GM21360 (cell line): ENCODE data around the gene TACC3.

Experiments used
- ATAC-seq: cut with Tn5 transposase; IDR thresholded peaks from one replicate; pipeline ENCODE4 v1.9.1; 2021; ENCODE audit warnings: mild to moderate bottlenecking, moderate library complexity; ENCODE audit not compliant: unreplicated experiment

Gene TACC3

DNA sequence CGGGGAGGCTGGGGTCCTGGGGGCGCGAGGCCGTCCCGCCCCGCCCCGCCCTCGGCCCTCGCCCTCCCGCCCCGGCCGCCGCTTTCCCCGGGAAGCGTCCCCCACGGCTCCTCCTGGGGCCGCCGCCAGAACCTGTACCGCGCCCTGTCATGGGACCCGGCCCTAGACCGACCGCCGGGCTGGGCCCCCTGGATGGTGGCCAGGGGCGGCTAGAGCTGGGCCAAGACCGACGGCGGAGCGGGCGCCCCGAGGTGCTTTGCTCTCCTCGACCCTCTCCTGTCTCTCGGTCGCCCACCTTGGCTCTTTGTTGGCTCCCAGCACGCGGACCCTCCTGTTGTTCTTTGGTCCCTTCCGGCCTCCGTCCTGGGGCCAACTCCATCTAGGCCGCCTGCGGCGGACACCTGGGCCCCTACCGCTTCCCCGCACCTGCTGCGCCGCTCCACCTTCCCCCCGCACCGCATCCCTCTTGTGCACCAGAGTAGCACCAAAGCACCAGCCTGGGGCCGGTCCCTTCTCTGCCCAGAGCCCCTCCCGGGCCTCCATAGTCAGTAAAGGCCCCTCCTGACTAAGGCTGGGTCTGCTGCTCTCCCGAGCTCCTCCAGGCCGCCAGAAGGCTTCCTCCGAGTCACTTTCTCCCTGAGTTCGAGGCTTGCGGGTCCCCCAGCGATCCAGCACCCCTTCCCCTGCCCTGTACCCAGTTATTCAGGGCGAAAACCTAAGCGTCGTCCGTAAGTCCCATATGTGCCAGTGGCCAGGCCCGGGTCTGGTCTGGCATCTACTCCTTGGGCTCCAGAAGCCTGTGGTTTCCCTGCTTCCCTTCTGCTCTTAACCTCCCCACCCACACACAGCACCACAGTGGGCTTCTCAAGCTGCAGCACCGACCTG lies 587 bp downstream of the TACC3 start:
- no peak for ATAC-seq

DNA sequence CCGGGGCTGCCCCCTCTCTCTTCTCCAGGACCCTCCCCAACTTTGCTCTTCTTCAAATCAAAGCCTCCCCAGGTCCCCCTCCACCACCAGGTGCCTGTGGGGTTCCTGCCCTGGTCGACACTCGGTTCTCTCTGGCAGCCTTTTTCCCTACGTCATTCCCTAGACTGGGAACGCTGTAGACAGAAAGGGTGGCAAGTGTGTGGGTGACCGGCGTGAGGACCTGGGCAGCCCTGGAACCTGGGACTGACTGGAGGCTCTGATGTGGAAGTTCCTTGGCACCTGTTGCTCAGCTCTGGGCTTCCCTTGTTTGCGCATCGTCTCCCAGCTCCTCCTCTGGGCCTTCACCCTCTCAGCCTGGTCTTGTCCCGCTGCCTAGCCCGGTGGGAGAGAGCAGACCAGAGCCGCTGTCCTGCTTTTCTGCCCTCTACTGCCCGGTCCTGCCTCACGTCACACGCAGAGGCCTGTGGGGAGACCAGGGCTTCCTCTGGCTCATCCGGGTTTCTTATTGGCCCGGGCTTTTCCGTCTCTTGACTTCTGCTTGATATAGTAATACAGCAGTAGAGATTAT lies 1.3 kb downstream of the TACC3 start:
- ATAC-seq = no peak

DNA sequence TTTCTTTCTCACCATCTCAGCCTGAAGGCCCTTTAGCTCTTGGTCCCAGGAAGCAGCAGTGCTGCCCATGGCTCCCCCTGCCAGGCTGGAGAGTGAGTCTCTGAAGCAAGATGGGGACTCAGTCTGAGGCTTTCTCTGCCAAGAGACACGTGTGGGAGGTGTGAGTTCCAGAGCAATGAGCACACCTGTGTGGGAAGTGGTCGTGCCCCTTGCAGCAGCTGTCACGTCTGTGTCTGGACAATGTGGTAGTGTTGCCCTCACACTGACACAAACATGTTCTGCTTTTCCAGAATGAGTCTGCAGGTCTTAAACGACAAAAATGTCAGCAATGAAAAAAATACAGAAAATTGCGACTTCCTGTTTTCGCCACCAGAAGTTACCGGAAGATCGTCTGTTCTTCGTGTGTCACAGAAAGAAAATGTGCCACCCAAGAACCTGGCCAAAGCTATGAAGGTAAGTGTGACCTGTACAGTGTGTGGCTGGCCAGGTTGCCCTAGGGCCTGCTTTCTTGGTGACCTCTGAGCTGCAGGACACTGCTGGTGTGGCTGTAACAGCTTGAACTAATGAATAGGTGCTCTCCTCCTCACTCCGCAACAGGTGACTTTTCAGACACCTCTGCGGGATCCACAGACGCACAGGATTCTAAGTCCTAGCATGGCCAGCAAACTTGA lies 1.9 kb downstream of the TACC3 start:
- ATAC-seq = no peak

DNA sequence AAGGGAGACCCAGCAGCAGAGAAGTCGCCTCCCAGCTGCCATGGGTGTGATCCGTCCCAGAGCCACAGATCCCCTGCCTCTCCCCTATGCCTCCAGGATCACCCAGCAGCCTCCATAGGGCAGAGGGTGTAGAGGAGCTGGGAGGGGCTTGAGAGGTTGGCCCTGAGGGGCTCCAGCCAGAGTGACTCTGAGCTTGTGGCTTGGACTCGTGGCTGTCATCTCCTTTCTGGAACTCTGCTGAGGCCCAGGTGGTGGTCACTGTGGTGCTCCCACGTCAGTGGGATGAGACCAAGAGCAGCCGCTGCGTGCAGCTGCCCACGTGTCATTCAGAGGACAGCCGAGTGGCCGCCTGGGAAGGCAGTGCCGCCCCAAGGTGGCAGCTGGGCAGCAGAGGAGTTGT lies 4.2 kb downstream of the TACC3 start:
- ATAC-seq = no peak

DNA sequence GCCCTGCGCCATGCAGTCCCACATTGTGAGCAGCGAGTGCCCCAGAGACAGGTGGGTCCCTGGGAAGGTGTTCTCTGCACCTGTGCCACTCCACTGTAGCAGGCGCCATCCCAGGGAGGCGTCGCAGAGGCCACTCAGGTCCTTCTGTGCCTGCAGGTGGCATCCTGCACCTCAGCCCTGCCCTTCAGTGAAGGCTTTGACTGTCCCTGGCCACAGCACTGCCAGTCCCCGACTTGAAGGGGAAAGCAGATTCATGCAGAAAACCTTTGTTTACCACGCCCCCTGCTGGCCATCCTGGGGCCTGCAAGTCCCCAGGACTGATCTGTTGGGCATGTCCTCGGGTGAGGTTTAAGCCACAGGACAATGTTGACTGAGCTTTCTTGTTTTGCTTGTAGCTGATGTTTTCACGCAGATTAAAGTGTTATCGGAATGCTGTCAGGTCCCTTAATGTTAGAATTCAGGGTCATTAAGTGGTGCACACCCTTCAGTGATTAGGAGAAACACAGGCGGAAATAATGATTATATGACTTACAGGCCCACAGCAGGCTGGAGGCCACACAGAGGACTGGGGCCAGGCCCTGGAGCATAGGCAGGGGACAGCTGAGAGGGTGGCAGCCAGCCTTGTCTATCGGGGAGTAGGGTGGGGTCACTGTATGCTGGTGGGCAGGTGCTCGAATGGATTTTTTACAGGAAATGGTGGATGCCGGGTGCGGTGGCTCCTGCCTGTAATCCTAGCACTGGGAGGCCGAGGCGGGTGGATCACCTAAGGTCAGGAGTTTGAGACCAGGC lies 5.0 kb downstream of the TACC3 start:
- no peak for ATAC-seq

DNA sequence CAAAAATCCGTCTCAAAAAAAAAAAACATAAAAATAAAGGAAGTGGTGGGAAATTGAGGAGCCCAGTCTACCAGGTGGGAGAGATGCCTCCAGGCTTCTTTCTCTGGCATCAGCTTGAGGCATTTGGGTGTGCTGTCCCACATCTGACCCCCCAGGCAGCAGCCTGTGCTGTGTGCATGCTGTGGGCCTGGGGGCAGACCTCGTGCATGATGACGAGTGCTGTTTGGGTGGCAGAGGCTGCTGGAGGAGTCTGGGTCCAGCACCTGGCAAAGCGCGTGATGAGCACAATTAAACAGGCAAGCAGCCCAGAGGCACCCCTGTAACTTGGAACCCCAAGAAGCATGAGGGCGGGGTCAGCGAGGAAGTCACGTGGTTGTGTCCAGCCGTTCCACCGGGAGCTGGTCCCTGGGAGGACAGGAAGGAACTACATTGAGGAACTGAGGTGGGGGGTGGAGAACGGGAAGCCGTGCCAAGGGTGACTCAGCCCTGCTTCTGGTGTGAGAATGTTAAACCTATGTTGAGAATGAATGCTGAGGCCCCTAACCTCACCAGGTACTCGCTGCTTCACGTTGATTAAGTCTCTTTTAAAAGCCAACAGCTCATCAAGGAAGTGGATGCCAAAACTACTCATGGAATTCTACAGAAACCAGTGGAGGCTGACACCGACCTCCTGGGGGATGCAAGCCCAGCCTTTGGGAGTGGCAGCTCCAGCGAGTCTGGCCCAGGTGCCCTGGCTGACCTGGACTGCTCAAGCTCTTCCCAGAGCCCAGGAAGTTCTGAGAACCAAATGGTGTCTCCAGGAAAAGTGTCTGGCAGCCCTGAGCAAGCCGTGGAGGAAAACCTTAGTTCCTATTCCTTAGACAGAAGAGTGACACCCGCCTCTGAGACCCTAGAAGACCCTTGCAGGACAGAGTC lies 6.1 kb downstream of the TACC3 start:
- ATAC-seq = no peak

DNA sequence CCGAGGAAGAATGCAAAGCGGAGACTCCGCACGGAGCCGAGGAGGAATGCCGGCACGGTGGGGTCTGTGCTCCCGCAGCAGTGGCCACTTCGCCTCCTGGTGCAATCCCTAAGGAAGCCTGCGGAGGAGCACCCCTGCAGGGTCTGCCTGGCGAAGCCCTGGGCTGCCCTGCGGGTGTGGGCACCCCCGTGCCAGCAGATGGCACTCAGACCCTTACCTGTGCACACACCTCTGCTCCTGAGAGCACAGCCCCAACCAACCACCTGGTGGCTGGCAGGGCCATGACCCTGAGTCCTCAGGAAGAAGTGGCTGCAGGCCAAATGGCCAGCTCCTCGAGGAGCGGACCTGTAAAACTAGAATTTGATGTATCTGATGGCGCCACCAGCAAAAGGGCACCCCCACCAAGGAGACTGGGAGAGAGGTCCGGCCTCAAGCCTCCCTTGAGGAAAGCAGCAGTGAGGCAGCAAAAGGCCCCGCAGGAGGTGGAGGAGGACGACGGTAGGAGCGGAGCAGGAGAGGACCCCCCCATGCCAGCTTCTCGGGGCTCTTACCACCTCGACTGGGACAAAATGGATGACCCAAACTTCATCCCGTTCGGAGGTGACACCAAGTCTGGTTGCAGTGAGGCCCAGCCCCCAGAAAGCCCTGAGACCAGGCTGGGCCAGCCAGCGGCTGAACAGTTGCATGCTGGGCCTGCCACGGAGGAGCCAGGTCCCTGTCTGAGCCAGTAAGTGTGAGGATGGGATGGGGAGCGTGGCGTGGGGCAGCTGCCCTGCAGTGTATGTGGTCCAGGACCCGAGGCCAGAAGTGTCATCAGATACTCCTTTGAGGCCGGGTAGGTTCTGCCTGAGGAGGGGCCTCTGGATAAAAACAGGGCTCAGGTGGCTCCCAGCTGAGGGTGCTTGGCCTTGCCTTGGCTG lies 7.0 kb downstream of the TACC3 start:
- ATAC-seq = no peak

DNA sequence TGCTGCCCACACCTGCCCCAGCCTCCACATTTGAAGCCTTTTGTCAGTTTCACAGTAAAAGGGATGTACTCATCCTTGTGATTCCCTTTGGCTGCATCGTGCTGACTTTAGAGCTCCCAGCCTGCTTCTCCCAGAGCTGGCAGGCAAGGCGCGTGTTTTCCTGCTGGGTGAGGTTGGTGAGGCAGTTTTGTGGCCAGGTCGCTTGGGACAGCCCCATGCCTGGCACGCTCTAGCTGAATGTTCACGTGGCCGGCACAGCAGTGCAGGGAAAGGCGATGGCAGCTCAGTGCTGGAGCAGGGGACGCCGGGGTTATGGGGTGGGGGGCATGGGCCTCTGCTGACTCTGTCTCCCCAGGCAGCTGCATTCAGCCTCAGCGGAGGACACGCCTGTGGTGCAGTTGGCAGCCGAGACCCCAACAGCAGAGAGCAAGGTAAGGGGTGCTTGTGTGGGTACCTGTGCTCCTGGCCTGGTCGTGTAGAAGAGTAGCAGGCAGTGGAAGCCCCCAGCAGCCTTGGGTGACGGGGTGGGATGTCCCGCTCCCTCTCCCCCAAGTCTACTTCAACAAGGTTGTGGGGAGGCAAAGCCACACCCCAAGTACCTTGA lies 9.3 kb downstream of the TACC3 start:
- no peak for ATAC-seq

DNA sequence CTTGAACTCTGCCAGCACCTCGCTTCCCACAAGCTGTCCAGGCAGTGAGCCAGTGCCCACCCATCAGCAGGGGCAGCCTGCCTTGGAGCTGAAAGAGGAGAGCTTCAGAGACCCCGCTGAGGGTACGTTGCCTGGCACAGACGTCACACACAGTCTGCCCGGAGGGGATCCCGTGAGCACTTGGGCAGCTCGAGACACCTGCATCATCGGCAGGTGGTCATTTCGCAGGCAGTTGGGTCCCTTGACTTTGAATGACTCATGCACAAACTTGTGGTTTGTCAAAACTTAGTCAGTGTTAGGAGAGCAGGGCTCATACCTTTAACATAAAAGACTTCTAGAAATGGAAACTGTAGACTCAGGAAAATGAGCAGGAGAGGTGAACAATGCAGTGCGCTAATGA lies 9.9 kb downstream of the TACC3 start:
- no peak for ATAC-seq

DNA sequence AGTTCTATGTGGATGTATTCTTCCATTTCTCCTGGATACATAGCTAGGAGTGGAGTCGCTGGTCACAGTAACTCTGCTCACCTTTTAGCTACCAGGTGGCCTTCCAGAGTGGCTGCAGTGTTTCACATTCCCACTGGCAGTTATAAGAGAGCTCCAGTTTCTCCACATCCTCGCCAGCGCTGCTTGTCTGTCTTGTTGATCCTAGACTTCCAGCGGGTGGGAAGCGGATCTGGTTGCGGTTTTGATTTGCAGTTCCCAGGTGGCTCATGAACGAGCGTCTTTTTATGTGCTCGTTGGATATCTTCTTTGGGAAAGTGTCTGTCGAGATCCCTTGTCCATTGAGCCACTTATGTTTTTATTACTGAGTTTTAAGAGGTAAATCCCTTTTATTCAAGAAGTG lies 11.6 kb downstream of the TACC3 start:
- ATAC-seq = no peak

DNA sequence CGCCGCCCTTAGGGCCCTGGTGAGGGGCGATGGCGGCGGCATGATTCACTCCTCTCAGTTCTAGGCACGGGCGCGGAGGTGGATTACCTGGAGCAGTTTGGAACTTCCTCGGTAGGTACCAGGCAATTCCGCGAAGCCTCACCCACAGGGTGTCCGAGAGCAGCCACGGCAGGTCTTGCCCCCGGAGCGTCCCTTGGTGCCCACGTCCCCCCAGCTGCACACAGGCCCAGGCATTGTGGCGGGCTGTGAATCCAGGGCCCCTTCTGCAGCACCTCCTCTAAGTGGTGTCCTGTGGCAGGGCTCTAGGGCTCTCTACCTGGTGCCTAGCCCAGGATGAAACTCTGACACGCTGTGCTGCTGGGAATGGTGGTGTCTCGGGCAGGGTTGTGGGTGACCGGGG lies 13.9 kb downstream of the TACC3 start:
- ATAC-seq = no peak

DNA sequence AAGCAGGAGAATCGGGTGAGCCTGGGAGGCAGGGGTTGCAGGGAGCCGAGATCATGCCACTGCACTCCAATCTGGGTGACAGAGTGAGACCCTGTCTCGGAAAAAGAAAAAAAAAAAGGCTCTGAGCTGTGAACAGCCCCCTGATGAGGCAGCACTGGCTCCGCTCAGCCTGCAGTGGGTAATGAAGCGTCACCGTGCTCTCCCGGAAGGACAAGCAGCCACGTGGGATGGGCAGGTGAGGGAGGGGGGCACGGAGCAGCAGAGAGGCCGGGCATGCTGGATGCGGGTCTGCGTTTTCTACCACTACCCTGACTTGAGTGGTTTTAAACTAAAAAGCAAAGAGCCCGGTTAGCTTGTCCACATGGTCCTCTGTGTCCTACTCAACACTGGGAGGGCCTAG lies 15.5 kb downstream of the TACC3 start:
- no peak for ATAC-seq

DNA sequence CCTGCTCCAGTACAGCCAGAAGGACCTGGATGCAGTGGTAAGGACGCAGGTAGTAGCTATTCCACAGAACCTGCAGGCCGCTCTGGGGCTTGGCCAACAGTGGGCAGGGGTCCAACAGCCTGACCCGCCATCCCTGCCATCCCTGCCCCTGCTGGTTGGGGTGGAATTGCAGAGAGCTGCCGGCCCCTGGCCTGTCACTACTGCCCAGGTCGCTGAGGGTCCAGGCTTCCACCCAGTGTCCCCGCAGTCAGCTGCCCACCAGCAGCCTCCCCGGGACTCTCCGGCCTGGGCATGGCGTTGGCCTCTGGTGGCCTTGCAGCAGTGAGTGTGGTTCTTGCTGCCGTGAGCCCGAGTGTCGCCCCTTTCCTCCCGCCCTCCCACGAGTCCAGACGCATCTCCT lies 16.3 kb downstream of the TACC3 start:
- ATAC-seq = no peak

DNA sequence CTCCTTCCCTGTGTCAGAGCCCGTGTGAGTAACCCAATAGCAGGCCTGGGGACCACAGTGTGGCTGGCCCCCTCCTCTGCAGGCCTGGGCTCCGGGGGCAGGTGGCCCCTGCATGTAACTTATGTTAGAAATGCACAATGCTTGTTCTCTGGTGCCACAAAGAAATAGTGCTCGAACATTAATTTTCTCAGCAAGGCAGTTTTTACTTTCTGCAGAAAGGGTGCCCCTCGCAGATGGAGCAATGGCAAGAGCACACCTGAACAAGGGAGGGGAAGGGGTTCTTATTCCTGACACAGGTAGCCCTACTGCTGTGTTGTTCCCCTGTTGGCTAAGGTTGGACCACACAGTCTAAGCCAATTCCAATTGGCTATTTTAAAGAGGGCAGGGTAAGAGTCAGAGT lies 17.1 kb downstream of the TACC3 start:
- no peak for ATAC-seq

DNA sequence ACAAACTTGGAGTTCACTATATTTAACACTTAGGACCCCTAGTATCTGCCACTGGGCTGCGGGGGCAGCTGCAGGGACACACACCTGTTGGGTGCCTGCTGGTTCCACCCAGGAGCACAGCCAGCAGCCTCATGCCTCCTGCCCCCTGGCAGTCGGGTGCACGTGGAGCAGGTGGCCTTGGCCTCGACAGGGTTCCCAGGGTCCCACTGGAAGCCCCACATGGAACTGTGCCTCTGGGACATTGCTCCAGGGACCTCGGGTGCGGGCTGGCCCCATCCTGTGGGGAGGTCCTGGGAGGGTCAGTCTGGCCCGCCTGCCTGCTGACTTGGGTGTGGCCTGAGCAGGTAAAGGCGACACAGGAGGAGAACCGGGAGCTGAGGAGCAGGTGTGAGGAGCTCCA lies 18.0 kb downstream of the TACC3 start:
- no peak for ATAC-seq

DNA sequence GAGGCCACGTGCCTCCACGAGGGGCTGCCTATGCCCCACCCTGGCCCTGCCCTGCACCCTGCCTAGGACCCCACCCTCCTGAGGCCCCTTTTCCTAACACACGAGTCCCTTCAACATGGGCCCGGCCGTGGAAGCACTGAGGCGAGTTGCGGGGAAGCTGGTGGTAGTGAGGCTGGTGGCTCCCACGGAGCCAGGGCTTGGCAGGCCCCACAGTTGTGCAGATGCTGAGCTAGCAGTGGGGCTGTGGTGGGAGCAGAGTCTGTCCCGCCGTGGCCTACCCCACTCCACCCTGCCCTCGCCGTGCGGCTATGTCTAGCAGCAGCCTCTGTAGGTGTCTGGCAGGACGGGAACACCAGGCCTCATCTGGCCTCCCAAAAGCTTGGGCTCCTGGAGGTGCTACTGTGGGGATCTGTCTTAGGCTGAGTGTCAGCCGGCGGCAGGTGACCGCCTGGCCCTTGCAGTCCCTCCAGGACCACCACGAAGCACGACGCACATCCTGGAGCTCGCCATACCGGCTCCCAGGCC lies 18.8 kb downstream of the TACC3 start:
- no peak for ATAC-seq

DNA sequence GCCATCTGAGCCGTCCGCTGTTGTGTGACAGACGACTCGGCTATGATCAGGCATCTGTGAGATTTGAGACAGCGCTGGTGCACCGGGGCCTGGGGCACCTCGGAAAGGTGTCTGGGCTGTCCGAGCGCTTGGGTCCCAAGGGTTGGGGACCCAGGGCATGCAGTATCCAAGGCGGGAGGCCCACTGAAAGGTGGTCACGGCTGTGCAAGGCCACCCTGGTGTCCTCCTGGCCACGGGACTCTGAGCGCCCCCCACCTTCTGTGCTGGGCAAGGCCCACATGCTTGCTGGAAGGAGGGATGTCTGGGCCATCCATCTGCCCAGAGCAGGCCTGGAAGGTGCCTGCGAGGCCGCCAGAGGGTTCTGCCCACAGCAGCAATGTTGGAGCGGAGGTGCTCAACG lies 19.9 kb downstream of the TACC3 start:
- ATAC-seq = no peak

DNA sequence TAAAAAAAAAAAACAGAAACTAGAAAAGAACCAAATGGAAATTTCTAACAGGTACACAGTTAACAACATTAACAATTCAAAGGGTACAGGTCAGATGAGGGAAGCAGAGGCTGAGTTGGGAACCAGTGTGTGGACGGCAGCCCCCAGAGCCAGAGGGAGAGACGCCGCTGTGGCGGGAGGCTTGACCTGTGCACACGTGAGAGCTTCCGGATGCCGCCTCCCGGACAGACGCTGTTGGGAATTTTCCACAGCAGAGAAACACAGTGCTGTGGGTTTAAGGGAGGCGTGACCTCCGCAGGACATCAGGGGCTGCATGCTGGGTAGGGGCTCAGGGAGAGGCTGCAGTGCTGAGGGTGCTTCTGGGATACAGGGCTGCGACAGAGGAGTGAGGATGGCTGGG lies 22.2 kb downstream of the TACC3 start:
- ATAC-seq = no peak

DNA sequence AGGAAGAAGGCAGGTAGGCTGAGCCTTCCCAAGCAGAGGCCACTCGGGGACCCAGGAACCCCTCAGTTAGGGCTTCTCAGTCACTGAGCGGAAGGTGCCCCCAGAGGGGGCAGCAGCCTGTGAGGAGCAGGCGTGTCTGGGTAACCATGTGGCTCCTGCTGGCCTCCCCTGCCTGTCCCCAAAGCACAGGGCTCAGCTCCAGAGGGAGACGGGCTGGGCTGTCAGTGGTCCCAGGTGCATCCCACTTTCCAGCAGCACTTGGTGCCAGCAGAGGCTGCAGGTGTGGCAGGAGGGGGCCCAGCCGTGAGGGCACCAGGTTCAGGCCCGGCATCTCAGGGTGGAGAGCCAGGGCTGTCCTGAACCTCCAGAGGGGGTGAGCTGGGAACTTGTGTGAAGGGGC lies 22.7 kb downstream of the TACC3 start:
- no peak for ATAC-seq
